Upper lobe of left lung (tissue), 6 donors: Measurements from ENCODE around the gene CFAP299. TPM values are rescaled to one million over a fixed set of nuclear protein-coding genes. Genes with fewer than 3 reads are reported as not detected.

Experiments used
- ATAC-seq, 2 donors: fragments of 200-7000 bp; cut with Tn5 transposase; one replicate each; pipeline ENCODE4 v1.9.1; 2022; ENCODE audit warnings: mild to moderate bottlenecking in 2 of 2, moderate library complexity in 2 of 2; ENCODE audit not compliant: low FRiP score in 2 of 2
- DNase-seq, 2 donors: peaks; one replicate each; pipeline ENCODE4 v3.0.0-alpha.2; 2019 to 2020
- H3K27ac ChIP-seq, 4 donors: fragments of 200-600 bp; sonication (generic); one replicate each; pipeline ENCODE4 v1.5.1; 2016 to 2019
- H3K27me3 ChIP-seq, 4 donors: fragments of 200-600 bp; sonication (generic); one replicate each; pipeline ENCODE4 v1.5.1; 2017 to 2019
- H3K36me3 ChIP-seq, 4 donors: fragments of 200-600 bp; sonication (generic); one replicate each; pipeline ENCODE4 v1.5.1; 2016 to 2019
- H3K4me1 ChIP-seq, 4 donors: fragments of 200-600 bp; sonication (generic); one replicate each; pipeline ENCODE4 v1.5.1; 2018 to 2019
- H3K4me3 ChIP-seq, 4 donors: fragments of 200-600 bp; sonication (generic); one replicate each; pipeline ENCODE4 v1.5.1; 2017 to 2019; ENCODE audit warnings: mild to moderate bottlenecking in 2 of 4, moderate library complexity in 1 of 4
- H3K9me3 ChIP-seq, 4 donors: fragments of 200-600 bp; sonication (generic); one replicate each; pipeline ENCODE4 v1.5.1; 2018 to 2019
- CTCF ChIP-seq, 6 experiments: fragments of 450-650 bp in 4 of 6; fragments of 200-600 bp in 2 of 6; sonication (generic) in 2 of 6; IDR thresholded peaks; one replicate each; pipeline ENCODE4 v1.5.1; 2016 to 2019; ENCODE audit warnings: antibody characterized with exemption in 6 of 6
- EP300 ChIP-seq, 4 donors: sonication (generic); formaldehyde crosslinking; IDR thresholded peaks; one replicate each; pipeline ENCODE4 v1.5.1; 2017; ENCODE audit warnings: antibody characterized with exemption in 4 of 4, control low read depth in 2 of 4
- POLR2A ChIP-seq, 4 donors: fragments of 450-650 bp; IDR thresholded peaks; one replicate each; pipeline ENCODE4 v1.5.1; 2016 to 2017; ENCODE audit warnings: antibody characterized with exemption in 4 of 4, mild to moderate bottlenecking in 2 of 4
- POLR2AphosphoS5 ChIP-seq, 2 donors: sonication (generic); formaldehyde crosslinking; IDR thresholded peaks; one replicate each; pipeline ENCODE4 v1.5.1; 2017; ENCODE audit warnings: antibody characterized with exemption in 2 of 2
- WGBS, 2 donors: methylation state at CpG; one replicate each; pipeline ENCODE4 v1.1.5; 2017 to 2018; 5-methylcytosine and 5-hydroxymethylcytosine counted together
- total RNA-seq, 6 donors: library from RNA; depleted of rRNA in 4 of 6; stranded (reverse); fragments of >200 nt in 4 of 6; gene quantifications; one replicate each; pipeline versions ENCODE4 v1.1.0 to v1.2.1, GENCODE V29; 2016 to 2021
- donor health status: DM: no; HTN: no; CAD: no; lungs with moderate emphysema.
- donor health status: DM: no; HTN: yes; CAD: no; lungs with severe emphysema.

Gene CFAP299
- total RNA-seq, 6 donors from 2014 or later = 0.46 to 31.6 (median 3.9) TPM

GRCh38 chr4:80367737-80368136 is 32.2 kb downstream of the CFAP299 start:
- 56 to 69% methylated on average over 2 of the region's 2 CpGs for WGBS, 2 donors

GRCh38 chr4:80370635-80371034 is 35.1 kb downstream of the CFAP299 start:
- Histone ChIP-seq H3K27me3 (no peaks in the 10 kb centered on the region), H3K4me1 (no peaks in the 10 kb centered on the region), H3K27ac (no peak overlapping the region), H3K9me3 (peaks cover 0 to 11% (median 7%) of the 10 kb centered on the region in 4 donors), H3K4me3 (no peak overlapping the region), H3K36me3 (no peaks in the 10 kb centered on the region)
- 84 to 87% methylated on average over 3 of the region's 3 CpGs for WGBS, 2 donors
- ATAC-seq (no peak), DNase-seq (no peak)
- TF ChIP-seq POLR2A (IDR thresholded peaks at IDR 0.05) (no peak), EP300 (IDR thresholded peaks at IDR 0.05) (no peak), CTCF (IDR thresholded peaks at IDR 0.05) (no peak), POLR2AphosphoS5 (IDR thresholded peaks at IDR 0.05) (no peak)

More at GRCh38 chr4:80367737-80368136, 32.2 kb downstream of the CFAP299 start:
- TF ChIP-seq POLR2AphosphoS5 (IDR thresholded peaks at IDR 0.05) (no peak), POLR2A (IDR thresholded peaks at IDR 0.05) (no peak), EP300 (IDR thresholded peaks at IDR 0.05) (no peak), CTCF (IDR thresholded peaks at IDR 0.05) (no peak)
- Histone ChIP-seq H3K4me1 (no peaks in the 10 kb centered on the region), H3K4me3 (no peak overlapping the region), H3K36me3 (no peaks in the 10 kb centered on the region), H3K27ac (no peak overlapping the region), H3K9me3 (peaks cover 0 to 11% (median 7%) of the 10 kb centered on the region in 4 donors), H3K27me3 (no peaks in the 10 kb centered on the region)
- DNase-seq (no peak), ATAC-seq (no peak)

GRCh38 chr4:80371046-80371445 is 35.5 kb downstream of the CFAP299 start:
- TF ChIP-seq CTCF (IDR thresholded peaks at IDR 0.05) = no peak
- no peak for TF ChIP-seq EP300 (IDR thresholded peaks at IDR 0.05)
- TF ChIP-seq POLR2AphosphoS5 (IDR thresholded peaks at IDR 0.05) = no peak
- no peak for TF ChIP-seq POLR2A (IDR thresholded peaks at IDR 0.05)
- WGBS, 2 donors = 76 to 81% methylated on average over 2 of the region's 2 CpGs
- DNase-seq = no peak
- no peak overlapping the region for H3K4me3 ChIP-seq
- no peaks in the 10 kb centered on the region for H3K4me1 ChIP-seq
- H3K9me3 ChIP-seq = peaks cover 0 to 11% (median 7%) of the 10 kb centered on the region in 4 donors
- no peak for ATAC-seq
- H3K36me3 ChIP-seq = no peaks in the 10 kb centered on the region
- no peaks in the 10 kb centered on the region for H3K27me3 ChIP-seq
- H3K27ac ChIP-seq = no peak overlapping the region

- Histone ChIP-seq H3K27ac (no peak overlapping the region), H3K27me3 (no peaks in the 10 kb centered on the region), H3K4me1 (no peaks in the 10 kb centered on the region), H3K4me3 (no peak overlapping the region), H3K36me3 (no peaks in the 10 kb centered on the region), H3K9me3 (peaks cover 0 to 11% (median 7%) of the 10 kb centered on the region in 4 donors)
- ATAC-seq (no peak), DNase-seq (no peak)
- TF ChIP-seq EP300 (IDR thresholded peaks at IDR 0.05) (no peak), POLR2A (IDR thresholded peaks at IDR 0.05) (no peak), CTCF (IDR thresholded peaks at IDR 0.05) (no peak), POLR2AphosphoS5 (IDR thresholded peaks at IDR 0.05) (no peak)
These were observed 38.6 kb downstream of the CFAP299 start for GRCh38 chr4:80374180-80374579.

GRCh38 chr4:80382090-80382832 is 46.7 kb downstream of the CFAP299 start:
- H3K4me3 ChIP-seq = no peak overlapping the region
- no peaks in the 10 kb centered on the region for H3K36me3 ChIP-seq
- DNase-seq (no peak), ATAC-seq (no peak)
- no peaks in the 10 kb centered on the region for H3K27me3 ChIP-seq
- no peak overlapping the region for H3K27ac ChIP-seq
- H3K4me1 ChIP-seq = no peaks in the 10 kb centered on the region
- 50 to 76% methylated on average over 3 of the region's 3 CpGs for WGBS, 2 donors
- no peaks in the 10 kb centered on the region for H3K9me3 ChIP-seq
- TF ChIP-seq EP300 (IDR thresholded peaks at IDR 0.05) = no peak
- TF ChIP-seq POLR2A (IDR thresholded peaks at IDR 0.05) = no peak
- no peak for TF ChIP-seq POLR2AphosphoS5 (IDR thresholded peaks at IDR 0.05)
- no peak for TF ChIP-seq CTCF (IDR thresholded peaks at IDR 0.05)
